B cell (primary cell): ENCODE results near the gene DCHS2.

Experiments used
- EZH2 ChIP-seq: IDR thresholded peaks from 2 replicates; pipeline ENCODE4 v1.6.1; 2012; ENCODE audit warnings: borderline replicate concordance, low read depth, mild to moderate bottlenecking, moderate library complexity, low read length; ENCODE audit not compliant: insufficient read depth, poor library complexity, severe bottlenecking
- TF ChIP-seq, protein P1 (sequence below): fragments of 200-600 bp; IDR thresholded peaks from one replicate; pipeline ENCODE4 v1.8.0; 2022; ENCODE audit warnings: antibody characterized with exemption, mild to moderate bottlenecking

DNA sequence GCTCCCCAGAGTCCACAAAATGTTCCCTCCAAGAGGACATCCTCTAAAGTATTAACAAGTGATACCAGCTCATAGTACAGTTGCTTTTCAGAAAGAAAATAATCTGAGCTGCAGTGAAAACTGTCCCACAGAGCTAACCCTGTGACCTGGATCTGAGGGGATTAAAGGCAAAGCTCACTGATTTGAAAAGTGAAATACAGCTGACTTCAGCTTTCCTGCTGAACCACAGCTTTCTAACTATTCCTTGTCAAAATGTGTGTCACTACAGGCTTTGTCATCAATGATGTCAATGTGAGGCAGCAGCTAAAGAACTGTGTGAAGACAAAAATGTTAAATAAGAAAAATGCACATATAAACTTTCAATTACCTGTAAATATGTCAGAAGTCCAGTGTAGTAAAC is 36.9 kb downstream of the DCHS2 start:
- TF ChIP-seq, protein P1, sequence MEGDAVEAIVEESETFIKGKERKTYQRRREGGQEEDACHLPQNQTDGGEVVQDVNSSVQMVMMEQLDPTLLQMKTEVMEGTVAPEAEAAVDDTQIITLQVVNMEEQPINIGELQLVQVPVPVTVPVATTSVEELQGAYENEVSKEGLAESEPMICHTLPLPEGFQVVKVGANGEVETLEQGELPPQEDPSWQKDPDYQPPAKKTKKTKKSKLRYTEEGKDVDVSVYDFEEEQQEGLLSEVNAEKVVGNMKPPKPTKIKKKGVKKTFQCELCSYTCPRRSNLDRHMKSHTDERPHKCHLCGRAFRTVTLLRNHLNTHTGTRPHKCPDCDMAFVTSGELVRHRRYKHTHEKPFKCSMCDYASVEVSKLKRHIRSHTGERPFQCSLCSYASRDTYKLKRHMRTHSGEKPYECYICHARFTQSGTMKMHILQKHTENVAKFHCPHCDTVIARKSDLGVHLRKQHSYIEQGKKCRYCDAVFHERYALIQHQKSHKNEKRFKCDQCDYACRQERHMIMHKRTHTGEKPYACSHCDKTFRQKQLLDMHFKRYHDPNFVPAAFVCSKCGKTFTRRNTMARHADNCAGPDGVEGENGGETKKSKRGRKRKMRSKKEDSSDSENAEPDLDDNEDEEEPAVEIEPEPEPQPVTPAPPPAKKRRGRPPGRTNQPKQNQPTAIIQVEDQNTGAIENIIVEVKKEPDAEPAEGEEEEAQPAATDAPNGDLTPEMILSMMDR: no peak
- no peak for TF ChIP-seq EZH2
